Astrocyte (in vitro differentiated cells and primary cell): ENCODE data around the gene MTERF1.

Source experiments
- EZH2 ChIP-seq: IDR thresholded peaks from 2 replicates; pipeline ENCODE4 v1.6.1; 2012; ENCODE audit warnings: mild to moderate bottlenecking, low read length, inconsistent platforms; ENCODE audit not compliant: insufficient read depth
- TF ChIP-seq, protein P1 (sequence below): IDR thresholded peaks from 2 replicates; pipeline ENCODE4 v1.5.1; 2011; ENCODE audit warnings: low read depth, mild to moderate bottlenecking, inconsistent platforms, low read length, moderate library complexity; ENCODE audit not compliant: insufficient read depth

GRCh38 chr7:91837397-91838070, 43.0 kb downstream of the MTERF1 start:
- TF ChIP-seq, protein P1, sequence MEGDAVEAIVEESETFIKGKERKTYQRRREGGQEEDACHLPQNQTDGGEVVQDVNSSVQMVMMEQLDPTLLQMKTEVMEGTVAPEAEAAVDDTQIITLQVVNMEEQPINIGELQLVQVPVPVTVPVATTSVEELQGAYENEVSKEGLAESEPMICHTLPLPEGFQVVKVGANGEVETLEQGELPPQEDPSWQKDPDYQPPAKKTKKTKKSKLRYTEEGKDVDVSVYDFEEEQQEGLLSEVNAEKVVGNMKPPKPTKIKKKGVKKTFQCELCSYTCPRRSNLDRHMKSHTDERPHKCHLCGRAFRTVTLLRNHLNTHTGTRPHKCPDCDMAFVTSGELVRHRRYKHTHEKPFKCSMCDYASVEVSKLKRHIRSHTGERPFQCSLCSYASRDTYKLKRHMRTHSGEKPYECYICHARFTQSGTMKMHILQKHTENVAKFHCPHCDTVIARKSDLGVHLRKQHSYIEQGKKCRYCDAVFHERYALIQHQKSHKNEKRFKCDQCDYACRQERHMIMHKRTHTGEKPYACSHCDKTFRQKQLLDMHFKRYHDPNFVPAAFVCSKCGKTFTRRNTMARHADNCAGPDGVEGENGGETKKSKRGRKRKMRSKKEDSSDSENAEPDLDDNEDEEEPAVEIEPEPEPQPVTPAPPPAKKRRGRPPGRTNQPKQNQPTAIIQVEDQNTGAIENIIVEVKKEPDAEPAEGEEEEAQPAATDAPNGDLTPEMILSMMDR = no peak
- no peak for TF ChIP-seq EZH2
